ENCODE results near the gene GRHPR. TPM values are rescaled to one million over a fixed set of nuclear protein-coding genes. Genes with fewer than 3 reads are reported as not detected.
A peak's percentile ranks its signal among the peaks of the same experiment; 100 is the strongest.

The GRHPR gene
- 10 to 100 TPM; 51.2 to 51.5 TPM for total RNA-seq

- H3K27ac Mint-ChIP-seq, result peak within 1 kb of the TSS; percentile 72
- peak within 1 kb of the TSS; percentile 85 for H3K4me3 Mint-ChIP-seq
- no peaks in the 10 kb centered on the region for H3K9me3 Mint-ChIP-seq
- DNase-seq, result peak; percentile 88
- no peaks in the 10 kb centered on the region for H3K27me3 Mint-ChIP-seq
- peaks cover 25% of the 10 kb centered on the region for H3K4me1 Mint-ChIP-seq
- H3K36me3 Mint-ChIP-seq (ENCODE audit: low read depth), result peaks cover 13% of the 10 kb centered on the region
- ChIA-PET POLR2A (interaction anchor here (0.6 to 3.3 kb wide), 7 partner anchors 9 to 169 kb away, joined by 3 to 12 read pairs (median 4); partner anchors contain the start of genes POLR1E, TOMM5 and ZBTB5), CTCF (interaction anchor here (2.4 kb wide), 1 partner anchor 14 kb away, joined by 9 read pairs; no protein-coding TSS in a partner anchor)
Measured at GRCh38 chr9:37422289-37423104, at the start of gene GRHPR. Gene GRHPR (plus strand): TSS chr9:37422696. CDS start chr9:37422751, 55 bp downstream.

DNA sequence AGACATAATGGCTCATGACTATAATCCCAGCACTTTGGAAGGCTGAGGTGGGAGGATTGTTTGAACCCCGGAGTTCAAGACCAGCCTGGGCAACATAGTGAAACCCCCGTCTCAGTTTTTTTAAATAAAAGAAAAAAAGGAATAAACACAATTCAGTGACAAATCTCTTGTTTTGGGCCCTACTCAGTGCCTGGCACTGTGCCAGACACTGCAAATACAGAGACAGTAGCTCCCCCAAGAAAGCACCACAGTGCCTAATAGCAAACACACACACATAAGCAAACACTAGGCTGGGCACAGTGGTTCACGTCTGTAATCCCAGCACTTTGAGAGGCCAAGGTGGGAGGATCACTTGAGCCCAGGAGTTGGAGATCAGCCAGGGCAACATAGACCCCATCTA is 49.7 kb upstream of the GRHPR start:
- Mint-ChIP-seq H3K36me3 (ENCODE audit: low read depth) (no peaks in the 10 kb centered on the region), H3K4me1 (peaks cover 2% of the 10 kb centered on the region), H3K27me3 (peaks cover 13% of the 10 kb centered on the region), H3K27ac (no peak overlapping the region), H3K4me3 (no peak overlapping the region), H3K9me3 (no peaks in the 10 kb centered on the region)
- no peak for DNase-seq
- POLR2A ChIA-PET, result no interaction called here
- CTCF ChIA-PET, result no interaction called here

GRCh38 chr9:37373621-37374020 is 48.9 kb upstream of the GRHPR start:
- CTCF ChIA-PET, result no interaction called here
- no peak overlapping the region for H3K4me3 Mint-ChIP-seq
- no peaks in the 10 kb centered on the region for H3K36me3 Mint-ChIP-seq (ENCODE audit: low read depth)
- H3K27me3 Mint-ChIP-seq, result peaks cover 15% of the 10 kb centered on the region
- no peaks in the 10 kb centered on the region for H3K9me3 Mint-ChIP-seq
- peaks cover 2% of the 10 kb centered on the region for H3K4me1 Mint-ChIP-seq
- POLR2A ChIA-PET, result no interaction called here
- no peak for DNase-seq
- H3K27ac Mint-ChIP-seq, result no peak overlapping the region

GRCh38 chr9:37374892-37375291 is 47.6 kb upstream of the GRHPR start:
- ChIA-PET POLR2A (no interaction called here), CTCF (no interaction called here)
- Mint-ChIP-seq H3K9me3 (no peaks in the 10 kb centered on the region), H3K27ac (no peak overlapping the region), H3K4me3 (no peak overlapping the region), H3K36me3 (ENCODE audit: low read depth) (no peaks in the 10 kb centered on the region), H3K4me1 (peaks cover 2% of the 10 kb centered on the region), H3K27me3 (peaks cover 20% of the 10 kb centered on the region)
- no peak for DNase-seq

GRCh38 chr9:37377688-37378612 is 44.5 kb upstream of the GRHPR start:
- CTCF ChIA-PET, result no interaction called here
- Mint-ChIP-seq H3K4me3 (no peak overlapping the region), H3K27ac (no peak overlapping the region), H3K9me3 (no peaks in the 10 kb centered on the region), H3K36me3 (ENCODE audit: low read depth) (no peaks in the 10 kb centered on the region), H3K27me3 (peaks cover 20% of the 10 kb centered on the region), H3K4me1 (no peaks in the 10 kb centered on the region)
- no peak for DNase-seq
- POLR2A ChIA-PET, result no interaction called here

DNA sequence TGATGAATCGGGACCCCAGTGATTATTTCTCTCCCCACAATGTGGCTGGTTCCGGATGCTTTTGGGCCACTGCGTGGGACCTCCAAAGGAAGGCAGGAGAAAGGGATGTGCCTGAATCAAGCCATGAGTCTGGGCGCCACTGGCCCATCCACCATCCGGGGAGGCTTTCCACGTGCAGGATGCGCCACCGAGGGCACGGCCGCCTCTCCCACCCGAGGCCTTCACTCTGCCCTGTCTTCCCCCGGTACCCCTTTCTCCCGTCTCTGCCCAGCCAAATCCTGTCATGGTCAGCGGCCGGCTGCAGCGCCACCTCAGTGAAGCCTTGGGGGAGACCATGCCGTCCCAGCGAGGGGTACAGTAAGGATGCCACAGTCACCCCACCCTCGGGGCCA is 43.9 kb upstream of the GRHPR start:
- ChIA-PET CTCF (no interaction called here), POLR2A (no interaction called here)

DNA sequence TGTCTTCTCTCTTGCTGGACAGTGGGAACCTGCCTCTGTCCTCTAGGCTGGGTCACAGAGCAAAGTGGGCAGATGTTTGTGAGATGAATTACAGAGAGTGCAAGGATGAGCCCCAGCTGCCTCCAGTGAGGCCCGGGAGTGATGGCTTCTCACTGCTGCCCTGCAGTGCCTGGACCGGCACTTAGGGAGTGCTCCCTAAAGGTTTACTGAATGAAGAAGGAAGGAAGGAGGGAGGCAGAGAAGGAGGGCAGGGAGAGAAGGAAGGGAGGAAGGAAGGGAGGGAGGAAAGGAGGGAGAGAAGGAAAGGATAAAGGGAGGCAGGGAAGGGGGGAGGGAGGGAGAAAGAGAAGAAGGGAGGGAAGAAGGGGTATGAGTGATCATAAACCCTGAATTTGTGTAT is 42.7 kb upstream of the GRHPR start:
- H3K27me3 Mint-ChIP-seq, result peaks cover 15% of the 10 kb centered on the region
- no peaks in the 10 kb centered on the region for H3K9me3 Mint-ChIP-seq
- no peaks in the 10 kb centered on the region for H3K36me3 Mint-ChIP-seq (ENCODE audit: low read depth)
- DNase-seq, result no peak
- CTCF ChIA-PET, result no interaction called here
- POLR2A ChIA-PET, result no interaction called here
- no peaks in the 10 kb centered on the region for H3K4me1 Mint-ChIP-seq
- H3K27ac Mint-ChIP-seq, result no peak overlapping the region
- H3K4me3 Mint-ChIP-seq, result no peak overlapping the region

More for the DNA sequence above, 43.9 kb upstream of the GRHPR start:
- Mint-ChIP-seq H3K36me3 (ENCODE audit: low read depth) (no peaks in the 10 kb centered on the region), H3K27ac (no peak overlapping the region), H3K4me3 (no peak overlapping the region), H3K27me3 (peaks cover 17% of the 10 kb centered on the region), H3K9me3 (no peaks in the 10 kb centered on the region), H3K4me1 (no peaks in the 10 kb centered on the region)
- DNase-seq, result no peak

DNA sequence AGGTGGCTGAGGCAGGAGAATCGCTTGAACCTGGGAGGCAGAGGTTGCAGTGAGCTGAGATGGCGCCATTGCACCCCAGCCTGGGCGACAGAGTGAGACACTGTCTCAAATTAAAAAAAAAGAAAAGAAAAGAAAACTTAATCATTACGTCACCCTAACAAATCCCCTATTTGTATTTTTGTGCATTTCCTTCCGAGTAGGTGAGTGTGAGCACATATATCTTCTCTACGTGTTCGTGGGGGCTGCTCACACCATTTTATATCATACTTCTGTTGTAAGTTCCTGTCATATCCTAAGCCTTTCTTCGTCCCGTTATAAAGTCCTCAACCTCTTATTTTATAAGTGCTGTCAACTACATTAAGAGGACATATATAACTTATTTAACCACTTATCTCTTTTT is 41.9 kb upstream of the GRHPR start:
- no peak overlapping the region for H3K27ac Mint-ChIP-seq
- CTCF ChIA-PET, result no interaction called here
- POLR2A ChIA-PET, result no interaction called here
- no peaks in the 10 kb centered on the region for H3K36me3 Mint-ChIP-seq (ENCODE audit: low read depth)
- DNase-seq, result no peak
- no peak overlapping the region for H3K4me3 Mint-ChIP-seq
- H3K27me3 Mint-ChIP-seq, result peaks cover 15% of the 10 kb centered on the region
- H3K9me3 Mint-ChIP-seq, result no peaks in the 10 kb centered on the region
- no peaks in the 10 kb centered on the region for H3K4me1 Mint-ChIP-seq

GRCh38 chr9:37381094-37381741 is 41.3 kb upstream of the GRHPR start:
- ChIA-PET POLR2A (no interaction called here), CTCF (interaction anchor here (1.3 kb wide), 1 partner anchor 10 kb away, joined by 3 read pairs; no protein-coding TSS in a partner anchor)
- no peaks in the 10 kb centered on the region for H3K9me3 Mint-ChIP-seq
- no peaks in the 10 kb centered on the region for H3K36me3 Mint-ChIP-seq (ENCODE audit: low read depth)
- no peak overlapping the region for H3K27ac Mint-ChIP-seq
- DNase-seq, result no peak
- H3K4me3 Mint-ChIP-seq, result no peak overlapping the region
- H3K4me1 Mint-ChIP-seq, result no peaks in the 10 kb centered on the region
- peaks cover 15% of the 10 kb centered on the region for H3K27me3 Mint-ChIP-seq

DNA sequence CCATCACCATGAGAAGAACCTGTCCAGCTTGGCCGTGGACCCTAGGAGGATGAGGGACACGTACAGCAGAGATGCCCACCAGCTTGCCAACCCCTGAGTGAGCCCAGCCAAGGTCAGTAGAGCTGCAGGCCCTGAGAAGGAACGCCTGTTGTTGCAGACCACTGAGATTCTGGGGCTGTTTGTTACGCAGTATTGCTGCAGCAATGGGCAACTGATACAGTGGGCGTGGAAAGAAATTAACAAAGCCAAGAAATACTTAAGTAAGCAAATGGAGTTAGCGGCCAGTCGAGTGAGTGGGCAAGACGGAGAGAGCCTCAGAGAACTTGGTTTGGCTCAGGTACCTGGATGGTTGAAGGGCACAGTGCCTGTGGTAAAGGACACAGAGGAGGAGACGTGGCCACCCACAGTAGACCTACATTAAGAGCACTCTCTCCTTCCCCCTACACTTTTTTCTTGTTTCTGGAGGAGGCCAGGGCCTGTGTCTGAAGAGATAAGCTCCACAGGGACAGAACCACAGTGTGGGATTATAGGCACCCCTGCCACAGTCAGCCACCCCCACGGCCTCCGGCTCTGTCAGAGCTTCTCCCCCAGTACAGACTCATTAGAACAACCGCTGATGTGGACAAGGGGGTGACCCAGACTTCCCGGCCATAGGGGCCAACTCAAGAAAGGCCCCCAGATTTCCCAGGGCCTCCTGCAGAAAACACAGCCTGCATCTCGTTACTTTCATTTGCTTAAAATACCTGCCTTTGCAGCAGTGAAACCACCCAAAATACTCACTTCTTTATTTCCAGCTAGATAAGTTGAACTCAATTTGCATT is 40.1 kb upstream of the GRHPR start:
- ChIA-PET CTCF (interaction anchor here (1.3 kb wide), 1 partner anchor 9 kb away, joined by 3 read pairs; no protein-coding TSS in a partner anchor), POLR2A (no interaction called here)
- Mint-ChIP-seq H3K9me3 (no peaks in the 10 kb centered on the region), H3K27ac (no peak overlapping the region), H3K27me3 (peaks cover 7% of the 10 kb centered on the region), H3K4me3 (no peak overlapping the region), H3K36me3 (ENCODE audit: low read depth) (no peaks in the 10 kb centered on the region), H3K4me1 (no peaks in the 10 kb centered on the region)
- DNase-seq, result no peak

GRCh38 chr9:37382982-37383357 is 39.5 kb upstream of the GRHPR start:
- Mint-ChIP-seq H3K4me3 (no peak overlapping the region), H3K36me3 (ENCODE audit: low read depth) (no peaks in the 10 kb centered on the region), H3K27ac (no peak overlapping the region), H3K9me3 (no peaks in the 10 kb centered on the region), H3K27me3 (peaks cover 7% of the 10 kb centered on the region), H3K4me1 (no peaks in the 10 kb centered on the region)
- ChIA-PET POLR2A (no interaction called here), CTCF (interaction anchor here (0.6 kb wide), 1 partner anchor 23 kb away, joined by 5 read pairs; no protein-coding TSS in a partner anchor)
- no peak for DNase-seq

DNA sequence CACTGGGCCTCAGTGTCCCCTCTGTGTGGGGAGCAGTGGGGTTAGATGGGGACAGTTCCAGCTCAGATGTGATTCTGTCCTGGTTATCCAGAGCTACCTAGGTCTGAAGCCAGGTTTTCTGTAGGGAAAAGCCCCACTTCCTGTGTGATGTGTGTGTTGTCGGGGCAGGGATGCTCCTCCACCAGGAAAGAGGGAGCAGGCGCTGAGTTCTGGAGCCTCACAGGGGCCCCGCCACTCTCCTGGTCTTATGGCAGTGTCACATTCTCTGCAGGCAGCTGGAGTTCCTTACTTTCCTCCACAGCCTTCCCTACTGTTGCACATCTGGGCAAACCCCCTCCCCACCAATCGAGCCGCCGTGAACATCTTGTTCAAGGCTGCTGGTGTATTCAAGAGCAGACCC is 39.1 kb upstream of the GRHPR start:
- H3K27ac Mint-ChIP-seq, result no peak overlapping the region
- ChIA-PET POLR2A (no interaction called here), CTCF (interaction anchor here (0.6 kb wide), 1 partner anchor 22 kb away, joined by 5 read pairs; no protein-coding TSS in a partner anchor)
- no peak overlapping the region for H3K4me3 Mint-ChIP-seq
- H3K36me3 Mint-ChIP-seq (ENCODE audit: low read depth), result no peaks in the 10 kb centered on the region
- no peak for DNase-seq
- no peaks in the 10 kb centered on the region for H3K4me1 Mint-ChIP-seq
- H3K27me3 Mint-ChIP-seq, result peaks cover 7% of the 10 kb centered on the region
- H3K9me3 Mint-ChIP-seq, result no peaks in the 10 kb centered on the region
